Mesodermal cell (in vitro differentiated cells): ENCODE measurements around the gene HNF4A.

ENCODE experiments used
- H3K27ac ChIP-seq: 2 replicates; pipeline ENCODE4 v1.7.0; 2013; ENCODE audit warnings: mild to moderate bottlenecking, low read depth, low read length, moderate library complexity; ENCODE audit not compliant: severe bottlenecking
- H3K36me3 ChIP-seq: 2 replicates; pipeline ENCODE4 v1.7.1; 2013; ENCODE audit warnings: mild to moderate bottlenecking, low read length, moderate library complexity; ENCODE audit not compliant: control insufficient read depth, insufficient read depth
- H3K4me1 ChIP-seq: one replicate; pipeline ENCODE4 v1.7.1; 2013; ENCODE audit warnings: mild to moderate bottlenecking, low read length; ENCODE audit not compliant: insufficient read depth, control insufficient read depth, poor library complexity, severe bottlenecking
- H3K4me3 ChIP-seq: 2 replicates; pipeline ENCODE4 v1.7.0; 2013; ENCODE audit warnings: low read length, control low read depth, mild to moderate bottlenecking; ENCODE audit not compliant: insufficient read depth, poor library complexity, severe bottlenecking; ENCODE audit errors: extremely low read depth
- H3K9me3 ChIP-seq: 2 replicates; pipeline ENCODE4 v1.7.1; 2013; ENCODE audit warnings: mild to moderate bottlenecking, low read length, moderate library complexity; ENCODE audit not compliant: control insufficient read depth
- WGBS, 2 experiments: methylation state at CpG; one replicate each; pipeline ENCODE4 v1.1.5; 2013; ENCODE audit warnings: missing lambda C conversion rate in 2 of 2; ENCODE audit not compliant: insufficient coverage in 2 of 2; 5-methylcytosine and 5-hydroxymethylcytosine counted together

The HNF4A gene

GRCh38 chr20:44407402-44408184 lies 52.1 kb downstream of the HNF4A start:
- 93 to 95% methylated on average over 5 to 6 of the region's 14 CpGs for WGBS, 2 experiments
- Histone ChIP-seq H3K4me1 (peaks cover 17% of the 10 kb centered on the region), H3K4me3 (no peak overlapping the region), H3K27ac (no peak overlapping the region), H3K9me3 (no peaks in the 10 kb centered on the region), H3K36me3 (no peaks in the 10 kb centered on the region)

- Histone ChIP-seq H3K27ac (no peak overlapping the region), H3K4me1 (peaks cover 13% of the 10 kb centered on the region)
- 100% methylated on average over 1 of the region's 2 CpGs for WGBS, 2 experiments
Measured at GRCh38 chr20:44409132-44409600, 53.7 kb downstream of the HNF4A start.

GRCh38 chr20:44410583-44411019 lies 55.1 kb downstream of the HNF4A start:
- H3K36me3 ChIP-seq: no peaks in the 10 kb centered on the region
- WGBS, 2 experiments: 86 to 100% methylated on average over 1 to 2 of the region's 2 CpGs
- peaks cover 13% of the 10 kb centered on the region for H3K4me1 ChIP-seq
- H3K9me3 ChIP-seq: no peaks in the 10 kb centered on the region
- no peak overlapping the region for H3K27ac ChIP-seq
- H3K4me3 ChIP-seq: no peak overlapping the region

More at GRCh38 chr20:44409132-44409600, 53.7 kb downstream of the HNF4A start:
- H3K9me3 ChIP-seq: no peaks in the 10 kb centered on the region
- no peak overlapping the region for H3K4me3 ChIP-seq
- H3K36me3 ChIP-seq: no peaks in the 10 kb centered on the region

GRCh38 chr20:44411020-44411756 lies 55.7 kb downstream of the HNF4A start:
- H3K4me1 ChIP-seq: peaks cover 13% of the 10 kb centered on the region
- 89 to 91% methylated on average over 24 to 26 of the region's 28 CpGs for WGBS, 2 experiments
- H3K27ac ChIP-seq: no peak overlapping the region
- H3K9me3 ChIP-seq: no peaks in the 10 kb centered on the region
- no peaks in the 10 kb centered on the region for H3K36me3 ChIP-seq
- no peak overlapping the region for H3K4me3 ChIP-seq

GRCh38 chr20:44411757-44412401 lies 56.4 kb downstream of the HNF4A start:
- Histone ChIP-seq H3K36me3 (no peaks in the 10 kb centered on the region), H3K27ac (no peak overlapping the region), H3K4me1 (peaks cover 13% of the 10 kb centered on the region), H3K4me3 (no peak overlapping the region), H3K9me3 (no peaks in the 10 kb centered on the region)
- 89% methylated on average over 8 of the region's 10 CpGs for WGBS, 2 experiments

GRCh38 chr20:44412402-44413144 lies 57.1 kb downstream of the HNF4A start:
- Histone ChIP-seq H3K4me1 (peaks cover 8% of the 10 kb centered on the region), H3K4me3 (no peak overlapping the region), H3K36me3 (no peaks in the 10 kb centered on the region), H3K9me3 (no peaks in the 10 kb centered on the region), H3K27ac (no peak overlapping the region)
- 86 to 89% methylated on average over 22 to 23 of the region's 24 CpGs for WGBS, 2 experiments

GRCh38 chr20:44413575-44414345 lies 58.3 kb downstream of the HNF4A start:
- no peak overlapping the region for H3K4me3 ChIP-seq
- H3K27ac ChIP-seq: no peak overlapping the region
- no peaks in the 10 kb centered on the region for H3K9me3 ChIP-seq
- H3K36me3 ChIP-seq: no peaks in the 10 kb centered on the region
- peaks cover 4% of the 10 kb centered on the region for H3K4me1 ChIP-seq
- 83 to 96% methylated on average over 4 to 13 of the region's 14 CpGs for WGBS, 2 experiments

- H3K36me3 ChIP-seq: no peaks in the 10 kb centered on the region
- H3K4me1 ChIP-seq: no peaks in the 10 kb centered on the region
- no peaks in the 10 kb centered on the region for H3K9me3 ChIP-seq
- 89 to 95% methylated on average over 11 to 14 of the region's 16 CpGs for WGBS, 2 experiments
- no peak overlapping the region for H3K27ac ChIP-seq
- H3K4me3 ChIP-seq: no peak overlapping the region
Measured at GRCh38 chr20:44414346-44414714, 58.8 kb downstream of the HNF4A start.

GRCh38 chr20:44414808-44415207 lies 59.3 kb downstream of the HNF4A start:
- no peak overlapping the region for H3K4me3 ChIP-seq
- H3K36me3 ChIP-seq: no peaks in the 10 kb centered on the region
- H3K27ac ChIP-seq: no peak overlapping the region
- no peaks in the 10 kb centered on the region for H3K4me1 ChIP-seq
- no peaks in the 10 kb centered on the region for H3K9me3 ChIP-seq
